ENCODE results near the gene RYR3. TPM values are rescaled to one million over a fixed set of nuclear protein-coding genes. Genes with fewer than 3 reads are reported as not detected.

The RYR3 gene
- total RNA-seq, 1 experiment from 2014 or later: 0.66 TPM

DNA sequence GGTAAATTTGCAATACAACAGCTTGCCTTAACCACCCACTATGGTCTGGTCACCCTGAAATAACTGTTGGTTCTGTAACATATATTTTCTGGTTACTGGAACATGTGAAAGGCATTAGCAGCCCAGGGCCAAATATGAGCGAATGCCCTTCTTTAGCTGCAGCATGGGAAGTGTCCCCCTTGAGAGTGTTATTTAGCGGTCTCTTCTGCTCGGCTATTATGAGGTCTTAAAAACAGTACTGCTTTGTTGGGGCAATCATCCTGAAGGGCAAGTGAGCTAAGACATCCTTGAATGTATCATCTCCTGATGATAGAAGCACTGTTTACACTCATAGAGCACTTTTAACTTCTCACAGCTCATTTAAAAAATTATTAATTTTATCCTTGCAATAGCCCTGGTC is 90.2 kb downstream of the RYR3 start:
- no peaks in the 10 kb centered on the region for H3K4me1 Mint-ChIP-seq (ENCODE audit: low read depth, unreplicated experiment)
- H3K36me3 Mint-ChIP-seq (ENCODE audit: insufficient read depth, unreplicated experiment): no peaks in the 10 kb centered on the region
- H3K27me3 Mint-ChIP-seq (ENCODE audit: insufficient read depth, unreplicated experiment): peaks cover 13% of the 10 kb centered on the region
- H3K4me1 ChIP-seq: no peaks in the 10 kb centered on the region
- no peak overlapping the region for H3K4me3 ChIP-seq (ENCODE audit: low read depth, low read length)
- H3K27ac Mint-ChIP-seq (ENCODE audit: unreplicated experiment): no peak overlapping the region
- BruUV-seq (replicated peaks): no TSS peak
- POLR2A ChIA-PET: no interaction called here
- no peaks in the 10 kb centered on the region for H3K27me3 ChIP-seq (replicated peaks; ENCODE audit: control insufficient read depth, insufficient read depth, low read length)
- H3K9me3 Mint-ChIP-seq (ENCODE audit: unreplicated experiment): no peaks in the 10 kb centered on the region
- intact Hi-C loops (cut with micrococcal nuclease; ENCODE audit: unreplicated experiment): no loop called here
- no peak for DNase-seq
- H3K4me3 Mint-ChIP-seq (ENCODE audit: unreplicated experiment): no peak overlapping the region
- H3K9me3 ChIP-seq: no peaks in the 10 kb centered on the region
- CTCF ChIA-PET: no interaction called here
- H3K36me3 ChIP-seq (ENCODE audit: control insufficient read depth, insufficient read depth, low read length): no peaks in the 10 kb centered on the region
- TF ChIP-seq, protein P1, sequence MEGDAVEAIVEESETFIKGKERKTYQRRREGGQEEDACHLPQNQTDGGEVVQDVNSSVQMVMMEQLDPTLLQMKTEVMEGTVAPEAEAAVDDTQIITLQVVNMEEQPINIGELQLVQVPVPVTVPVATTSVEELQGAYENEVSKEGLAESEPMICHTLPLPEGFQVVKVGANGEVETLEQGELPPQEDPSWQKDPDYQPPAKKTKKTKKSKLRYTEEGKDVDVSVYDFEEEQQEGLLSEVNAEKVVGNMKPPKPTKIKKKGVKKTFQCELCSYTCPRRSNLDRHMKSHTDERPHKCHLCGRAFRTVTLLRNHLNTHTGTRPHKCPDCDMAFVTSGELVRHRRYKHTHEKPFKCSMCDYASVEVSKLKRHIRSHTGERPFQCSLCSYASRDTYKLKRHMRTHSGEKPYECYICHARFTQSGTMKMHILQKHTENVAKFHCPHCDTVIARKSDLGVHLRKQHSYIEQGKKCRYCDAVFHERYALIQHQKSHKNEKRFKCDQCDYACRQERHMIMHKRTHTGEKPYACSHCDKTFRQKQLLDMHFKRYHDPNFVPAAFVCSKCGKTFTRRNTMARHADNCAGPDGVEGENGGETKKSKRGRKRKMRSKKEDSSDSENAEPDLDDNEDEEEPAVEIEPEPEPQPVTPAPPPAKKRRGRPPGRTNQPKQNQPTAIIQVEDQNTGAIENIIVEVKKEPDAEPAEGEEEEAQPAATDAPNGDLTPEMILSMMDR (IDR thresholded peaks at IDR 0.05; ENCODE audit: insufficient read depth in 1 of 2, low read depth in 1 of 2, low read length in 1 of 2, severe bottlenecking in 1 of 2, unreplicated experiment in 1 of 2): no peak

DNA sequence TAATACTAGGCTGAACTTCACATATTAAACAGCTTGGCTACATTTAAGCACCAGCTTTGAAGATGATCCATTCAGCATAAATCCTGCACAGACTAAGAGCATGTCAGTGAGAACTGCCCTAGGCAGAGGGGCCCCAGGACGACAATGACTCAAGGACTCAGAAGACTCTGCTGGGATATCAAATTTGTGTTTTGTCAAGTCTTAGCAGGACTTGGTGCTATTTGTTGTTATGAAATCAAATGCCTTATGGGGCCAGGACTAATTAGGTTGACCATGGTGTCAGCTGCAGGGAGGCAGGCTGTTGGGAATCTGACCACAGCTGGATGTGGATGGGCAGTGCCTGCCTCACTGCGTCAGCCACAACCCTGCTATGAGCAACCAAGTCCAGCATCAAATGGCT is 91.8 kb downstream of the RYR3 start:
- no peak overlapping the region for H3K27ac Mint-ChIP-seq (ENCODE audit: unreplicated experiment)
- H3K27me3 Mint-ChIP-seq (ENCODE audit: insufficient read depth, unreplicated experiment): peaks cover 19% of the 10 kb centered on the region
- ChIA-PET POLR2A (no interaction called here), CTCF (no interaction called here)
- no peak overlapping the region for H3K4me3 Mint-ChIP-seq (ENCODE audit: unreplicated experiment)
- no peaks in the 10 kb centered on the region for H3K4me1 Mint-ChIP-seq (ENCODE audit: low read depth, unreplicated experiment)
- BruUV-seq (replicated peaks): no TSS peak
- no peak for DNase-seq
- Histone ChIP-seq H3K9me3 (no peaks in the 10 kb centered on the region), H3K27me3 (replicated peaks; ENCODE audit: control insufficient read depth, insufficient read depth, low read length) (no peaks in the 10 kb centered on the region), H3K4me1 (no peaks in the 10 kb centered on the region), H3K36me3 (ENCODE audit: control insufficient read depth, insufficient read depth, low read length) (no peaks in the 10 kb centered on the region), H3K4me3 (ENCODE audit: low read depth, low read length) (no peak overlapping the region)
- intact Hi-C loops (cut with micrococcal nuclease; ENCODE audit: unreplicated experiment): no loop called here
- H3K36me3 Mint-ChIP-seq (ENCODE audit: insufficient read depth, unreplicated experiment): no peaks in the 10 kb centered on the region
- no peaks in the 10 kb centered on the region for H3K9me3 Mint-ChIP-seq (ENCODE audit: unreplicated experiment)
- TF ChIP-seq, protein P1 (IDR thresholded peaks at IDR 0.05; ENCODE audit: insufficient read depth in 1 of 2, low read depth in 1 of 2, low read length in 1 of 2, severe bottlenecking in 1 of 2, unreplicated experiment in 1 of 2): no peak

DNA sequence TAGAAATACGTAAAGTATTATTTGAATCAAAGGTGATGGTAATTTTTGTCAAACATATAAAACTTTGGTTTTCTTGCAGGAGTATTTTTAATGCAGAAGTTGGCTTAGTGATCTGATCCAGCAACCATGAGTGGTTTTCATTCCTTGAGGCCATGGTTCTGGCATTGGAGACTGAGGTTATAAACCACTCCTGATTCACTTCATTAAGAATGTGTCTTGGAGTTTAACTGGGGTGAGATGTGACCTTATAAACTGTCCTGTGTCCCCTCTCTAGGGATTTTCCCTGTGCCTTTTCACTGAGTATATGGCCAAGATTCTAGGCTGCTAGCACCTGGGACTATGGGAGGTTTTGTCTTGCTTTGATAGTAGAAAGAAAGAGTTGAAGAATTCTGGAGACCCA is 94.3 kb downstream of the RYR3 start:
- TF ChIP-seq, protein P1 (IDR thresholded peaks at IDR 0.05; ENCODE audit: insufficient read depth in 1 of 2, low read depth in 1 of 2, low read length in 1 of 2, severe bottlenecking in 1 of 2, unreplicated experiment in 1 of 2): no peak
- Histone ChIP-seq H3K36me3 (ENCODE audit: control insufficient read depth, insufficient read depth, low read length) (no peaks in the 10 kb centered on the region), H3K27me3 (replicated peaks; ENCODE audit: control insufficient read depth, insufficient read depth, low read length) (no peaks in the 10 kb centered on the region), H3K4me1 (no peaks in the 10 kb centered on the region), H3K9me3 (no peaks in the 10 kb centered on the region), H3K4me3 (ENCODE audit: low read depth, low read length) (no peak overlapping the region)
- peaks cover 10% of the 10 kb centered on the region for H3K27me3 Mint-ChIP-seq (ENCODE audit: insufficient read depth, unreplicated experiment)
- BruUV-seq (replicated peaks): no TSS peak
- no peak overlapping the region for H3K4me3 Mint-ChIP-seq (ENCODE audit: unreplicated experiment)
- H3K27ac Mint-ChIP-seq (ENCODE audit: unreplicated experiment): no peak overlapping the region
- no peaks in the 10 kb centered on the region for H3K36me3 Mint-ChIP-seq (ENCODE audit: insufficient read depth, unreplicated experiment)
- H3K4me1 Mint-ChIP-seq (ENCODE audit: low read depth, unreplicated experiment): no peaks in the 10 kb centered on the region
- CTCF ChIA-PET: no interaction called here
- DNase-seq: no peak
- intact Hi-C loops (cut with micrococcal nuclease; ENCODE audit: unreplicated experiment): no loop called here
- no peaks in the 10 kb centered on the region for H3K9me3 Mint-ChIP-seq (ENCODE audit: unreplicated experiment)
- POLR2A ChIA-PET: no interaction called here
